Stimulated activated naive CD8-positive, alpha-beta T cell treated with anti-CD3 and anti-CD28 coated beads, Interleukin-15, Interleukin-2, amounts not matched to agents 100 ng/mL and 50 ng/mL, for 24 hours (primary cell): ENCODE measurements around the gene P2RY1.
"Not testable (repeated sequence)": the region's sequence is repeated elsewhere in the genome, so short reads cannot be mapped to it uniquely, and the experiment has no call there.

Experiments used
- H3K27ac Mint-ChIP-seq: one replicate; pipeline ENCODE4 v1.8.0; 2021; ENCODE audit warnings: mild to moderate bottlenecking, mixed read lengths
- H3K27me3 Mint-ChIP-seq: one replicate; pipeline ENCODE4 v1.8.0; 2021; ENCODE audit warnings: mixed read lengths
- H3K36me3 Mint-ChIP-seq: one replicate; pipeline ENCODE4 v1.8.0; 2021; ENCODE audit warnings: low read depth, mixed read lengths
- H3K4me1 Mint-ChIP-seq: one replicate; pipeline ENCODE4 v1.8.0; 2021; ENCODE audit warnings: low read depth, mixed read lengths
- H3K4me3 Mint-ChIP-seq: one replicate; pipeline ENCODE4 v1.8.0; 2021; ENCODE audit warnings: mild to moderate bottlenecking, mixed read lengths
- H3K9me3 Mint-ChIP-seq: one replicate; pipeline ENCODE4 v1.8.0; 2021; ENCODE audit warnings: mixed read lengths

The P2RY1 gene

DNA sequence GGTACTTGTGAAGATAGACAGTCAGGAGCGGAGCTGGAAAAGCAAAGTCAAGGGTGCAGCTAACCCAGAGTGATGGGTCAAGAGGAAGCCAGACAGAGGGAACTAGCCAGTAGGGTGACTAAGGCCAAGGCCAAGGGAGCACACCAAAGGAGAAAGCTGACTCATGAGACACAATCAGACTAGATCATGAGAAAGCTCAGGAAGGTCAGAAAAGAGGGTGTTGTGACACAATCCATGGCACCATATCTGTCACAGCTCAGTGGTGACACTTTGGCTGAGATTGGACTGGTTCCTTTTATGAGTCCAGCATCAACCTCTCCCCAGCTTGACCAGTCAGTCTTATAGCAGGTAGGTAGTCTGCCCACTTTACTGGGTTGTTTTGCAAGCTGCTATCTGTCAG, 22.2 kb downstream of the P2RY1 start:
- H3K4me1 Mint-ChIP-seq, result no peaks in the 10 kb centered on the region
- no peak overlapping the region for H3K4me3 Mint-ChIP-seq
- H3K9me3 Mint-ChIP-seq, result no peaks in the 10 kb centered on the region
- H3K27me3 Mint-ChIP-seq, result no peaks in the 10 kb centered on the region
- H3K36me3 Mint-ChIP-seq, result no peaks in the 10 kb centered on the region
- H3K27ac Mint-ChIP-seq, result no peak overlapping the region

DNA sequence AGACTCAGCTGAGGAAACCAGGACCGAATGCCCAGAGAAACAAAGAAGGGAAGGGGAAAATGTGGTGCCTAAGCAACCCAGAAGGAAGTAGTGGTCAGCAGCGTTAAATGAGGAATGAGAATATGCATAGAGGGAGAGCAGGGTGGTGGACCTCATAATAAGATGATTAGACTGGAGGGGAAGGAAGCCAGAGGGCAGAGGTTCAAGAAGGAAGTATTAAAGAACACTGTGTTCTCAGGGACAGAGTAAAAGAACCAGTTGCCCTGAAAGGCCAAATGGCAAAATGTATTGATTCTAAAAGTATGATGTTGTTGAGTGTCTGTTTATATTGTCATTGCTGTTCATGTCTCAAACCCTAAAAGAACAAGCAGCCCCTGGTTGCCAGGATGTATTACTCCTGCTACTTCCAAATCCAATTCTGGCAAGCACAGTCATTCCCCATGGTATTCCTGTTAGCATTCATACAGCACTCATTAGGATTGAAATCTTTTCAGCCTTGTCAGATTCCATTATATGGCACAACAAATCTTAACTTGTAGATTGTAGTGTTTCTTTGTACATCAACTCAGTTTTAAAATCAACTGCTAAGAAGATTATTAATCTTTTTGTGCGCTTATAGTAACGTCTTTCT, 23.4 kb downstream of the P2RY1 start:
- no peaks in the 10 kb centered on the region for H3K9me3 Mint-ChIP-seq
- no peaks in the 10 kb centered on the region for H3K36me3 Mint-ChIP-seq
- H3K27me3 Mint-ChIP-seq, result no peaks in the 10 kb centered on the region
- H3K4me3 Mint-ChIP-seq, result no peak overlapping the region
- H3K27ac Mint-ChIP-seq, result no peak overlapping the region
- no peaks in the 10 kb centered on the region for H3K4me1 Mint-ChIP-seq

DNA sequence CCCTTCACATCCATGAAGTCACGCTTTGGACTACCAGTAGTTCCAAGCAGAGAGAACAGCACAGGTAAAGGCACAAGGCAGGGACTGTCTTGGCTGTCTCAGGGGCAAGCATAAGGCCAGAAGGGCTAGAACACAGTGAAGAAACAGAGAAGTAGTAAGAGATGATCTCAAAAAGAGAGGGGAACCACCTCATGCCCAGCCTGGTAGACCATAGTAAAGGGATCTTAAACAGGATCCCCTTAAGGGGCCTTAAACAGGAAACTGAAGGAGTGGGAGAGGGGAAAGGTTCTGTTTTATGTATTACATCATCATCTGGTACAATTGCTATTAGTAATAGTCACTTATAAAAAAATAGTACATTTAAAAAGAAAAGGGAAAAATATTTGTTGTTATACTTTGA, 25.8 kb downstream of the P2RY1 start:
- H3K27me3 Mint-ChIP-seq, result no peaks in the 10 kb centered on the region
- no peaks in the 10 kb centered on the region for H3K4me1 Mint-ChIP-seq
- no peaks in the 10 kb centered on the region for H3K9me3 Mint-ChIP-seq
- H3K27ac Mint-ChIP-seq, result no peak overlapping the region
- H3K36me3 Mint-ChIP-seq, result no peaks in the 10 kb centered on the region
- no peak overlapping the region for H3K4me3 Mint-ChIP-seq

DNA sequence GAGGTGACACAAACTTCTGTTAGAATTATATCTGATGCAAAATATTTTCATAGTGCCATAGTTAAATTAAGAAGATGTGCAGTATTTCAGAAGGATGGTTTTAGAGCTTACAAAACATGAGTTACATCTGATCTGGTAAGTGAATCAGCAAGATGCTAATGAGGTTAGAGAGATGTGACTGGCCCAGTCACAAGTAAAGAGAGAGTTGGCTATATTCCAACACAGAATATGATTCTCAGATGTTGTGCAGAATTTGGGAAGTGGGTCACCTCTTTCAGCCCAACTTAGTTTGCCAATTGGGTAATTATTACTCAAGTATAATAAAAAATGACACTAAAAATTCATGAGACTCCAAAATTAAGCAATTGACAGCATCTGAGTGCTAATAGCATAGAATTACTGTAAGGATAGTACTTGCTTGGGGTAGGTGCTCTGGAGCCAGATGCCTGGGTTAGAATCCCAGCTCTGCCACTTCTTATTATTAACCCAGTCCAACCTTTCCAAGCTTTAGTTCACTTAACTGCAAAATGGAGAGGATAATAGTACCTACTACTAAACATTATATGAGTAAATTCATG, 30.8 kb downstream of the P2RY1 start:
- no peak overlapping the region for H3K27ac Mint-ChIP-seq
- no peaks in the 10 kb centered on the region for H3K27me3 Mint-ChIP-seq

DNA sequence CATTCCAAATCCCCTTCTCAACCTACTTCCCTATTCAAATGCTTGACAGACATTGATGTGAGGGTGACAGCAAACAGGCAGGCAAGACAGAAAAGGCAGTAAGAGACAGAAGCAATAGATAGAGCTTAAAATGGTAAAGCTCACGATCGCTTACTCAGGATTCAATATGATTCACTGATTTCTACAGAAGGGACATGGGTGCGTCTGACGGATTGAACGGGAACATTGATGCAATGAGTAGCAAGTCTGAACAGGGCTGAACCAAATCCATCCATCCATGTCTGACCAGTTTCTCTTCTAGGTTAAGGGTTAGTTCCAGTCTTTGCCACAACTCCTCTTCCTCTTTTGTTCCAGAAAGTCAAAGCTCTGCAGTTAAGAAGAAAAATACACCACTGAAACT, 35.1 kb downstream of the P2RY1 start:
- Mint-ChIP-seq H3K9me3 (peaks cover 4% of the 10 kb centered on the region), H3K27ac (no peak overlapping the region), H3K36me3 (no peaks in the 10 kb centered on the region), H3K4me3 (no peak overlapping the region), H3K27me3 (no peaks in the 10 kb centered on the region), H3K4me1 (no peaks in the 10 kb centered on the region)

More for the DNA sequence above, 30.8 kb downstream of the P2RY1 start:
- H3K4me1 Mint-ChIP-seq, result no peaks in the 10 kb centered on the region
- no peak overlapping the region for H3K4me3 Mint-ChIP-seq
- no peaks in the 10 kb centered on the region for H3K9me3 Mint-ChIP-seq
- H3K36me3 Mint-ChIP-seq, result no peaks in the 10 kb centered on the region

DNA sequence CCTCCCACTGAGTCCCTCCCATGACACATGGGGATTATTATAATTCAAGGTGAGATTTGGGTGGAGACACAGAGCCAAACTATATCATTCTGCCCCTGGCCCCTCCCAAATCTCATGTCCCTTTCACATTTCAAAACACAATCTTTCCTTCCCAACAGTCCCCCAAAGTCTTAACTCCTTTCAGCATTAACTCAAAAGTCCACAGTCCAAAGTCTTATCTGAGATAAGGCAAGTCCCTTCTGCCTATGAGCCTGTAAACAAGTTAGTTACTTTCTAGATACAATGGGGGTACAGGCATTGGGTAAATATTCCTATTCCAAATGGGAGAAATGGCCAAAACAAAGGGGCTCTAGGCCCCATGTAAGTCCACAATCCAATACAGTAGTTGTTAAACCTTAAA, 38.4 kb downstream of the P2RY1 start:
- not testable (repeated sequence) for H3K27ac Mint-ChIP-seq, H3K4me3 Mint-ChIP-seq, H3K27me3 Mint-ChIP-seq

DNA sequence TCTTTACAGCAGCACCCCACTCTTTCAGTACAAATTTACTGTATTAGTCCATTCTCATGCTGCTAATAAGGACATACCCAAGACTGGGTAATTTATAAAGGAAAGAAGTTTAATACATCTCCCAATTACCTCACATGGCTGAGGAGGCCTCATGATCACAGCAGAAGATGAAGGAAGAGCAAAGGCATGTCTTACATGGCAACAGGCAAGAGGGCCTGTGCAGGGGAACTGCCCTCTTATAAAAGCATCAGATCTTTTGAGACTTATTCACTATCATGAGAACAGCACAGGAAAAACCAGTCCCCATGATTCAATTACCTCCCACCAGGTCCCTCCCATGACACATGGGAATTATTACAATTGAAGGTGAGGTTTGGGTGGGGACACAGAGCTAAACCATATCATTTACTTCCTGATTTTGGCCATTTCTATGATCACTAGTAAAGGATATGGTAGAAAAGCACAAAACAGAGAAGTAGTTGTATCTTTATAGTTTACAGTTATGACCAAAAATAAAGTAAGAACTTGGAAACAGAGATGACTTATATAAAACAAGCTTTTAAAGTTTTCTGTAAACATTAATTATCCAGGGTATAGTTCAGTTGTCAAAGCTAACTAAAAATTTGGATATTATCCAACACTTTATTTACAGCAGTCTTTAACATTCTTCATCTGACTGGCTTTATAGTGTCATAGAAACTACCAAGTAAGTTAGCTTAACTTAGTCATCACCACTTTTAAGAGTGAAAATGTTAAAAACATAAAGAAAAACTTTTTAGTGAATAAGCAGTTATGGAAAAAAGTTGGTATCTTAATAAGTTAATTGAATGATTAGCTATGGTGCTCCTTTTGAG, 40.2 kb downstream of the P2RY1 start:
- H3K9me3 Mint-ChIP-seq, result peaks cover 8% of the 10 kb centered on the region
- H3K27me3 Mint-ChIP-seq, result peaks cover 4% of the 10 kb centered on the region
- no peak overlapping the region for H3K4me3 Mint-ChIP-seq
- no peaks in the 10 kb centered on the region for H3K4me1 Mint-ChIP-seq
- H3K27ac Mint-ChIP-seq, result no peak overlapping the region
- no peaks in the 10 kb centered on the region for H3K36me3 Mint-ChIP-seq

More for the DNA sequence above, 38.4 kb downstream of the P2RY1 start:
- not testable (repeated sequence) for H3K36me3 Mint-ChIP-seq, H3K4me1 Mint-ChIP-seq, H3K9me3 Mint-ChIP-seq

DNA sequence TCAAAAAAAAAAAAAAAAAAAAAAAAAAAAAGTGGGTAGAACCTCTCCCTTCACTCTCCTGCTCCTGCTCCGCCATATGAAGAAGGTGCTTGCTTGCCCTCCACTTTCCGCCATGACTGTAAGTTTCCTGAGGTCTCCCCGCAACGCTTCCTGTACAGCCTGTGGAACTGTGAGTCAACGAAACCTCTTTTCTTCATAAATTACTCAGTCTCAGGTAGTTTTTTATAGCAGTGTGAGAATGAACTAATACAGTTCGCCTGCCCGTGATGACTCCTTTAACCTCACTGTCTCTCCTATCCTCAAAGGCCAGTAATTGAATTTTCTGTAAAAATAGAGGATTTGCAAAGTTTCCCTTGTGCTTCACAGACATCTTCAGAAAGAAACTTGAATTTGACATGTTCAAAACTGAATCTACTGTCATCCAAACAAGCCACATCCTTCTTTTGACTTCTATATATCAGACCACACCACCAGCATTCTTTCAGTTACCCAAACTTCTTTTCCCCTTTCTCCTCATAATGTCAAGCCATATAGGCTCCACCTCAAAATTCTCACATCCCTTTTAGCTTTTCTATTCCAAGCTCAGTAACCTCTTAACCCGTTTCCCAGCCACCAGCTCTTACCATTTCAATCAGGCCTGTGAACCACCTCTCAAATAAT, 44.3 kb downstream of the P2RY1 start:
- no peak overlapping the region for H3K27ac Mint-ChIP-seq
- H3K9me3 Mint-ChIP-seq, result peaks cover 8% of the 10 kb centered on the region
- no peaks in the 10 kb centered on the region for H3K36me3 Mint-ChIP-seq
- H3K4me1 Mint-ChIP-seq, result no peaks in the 10 kb centered on the region
- H3K4me3 Mint-ChIP-seq, result no peak overlapping the region
- H3K27me3 Mint-ChIP-seq, result peaks cover 4% of the 10 kb centered on the region

DNA sequence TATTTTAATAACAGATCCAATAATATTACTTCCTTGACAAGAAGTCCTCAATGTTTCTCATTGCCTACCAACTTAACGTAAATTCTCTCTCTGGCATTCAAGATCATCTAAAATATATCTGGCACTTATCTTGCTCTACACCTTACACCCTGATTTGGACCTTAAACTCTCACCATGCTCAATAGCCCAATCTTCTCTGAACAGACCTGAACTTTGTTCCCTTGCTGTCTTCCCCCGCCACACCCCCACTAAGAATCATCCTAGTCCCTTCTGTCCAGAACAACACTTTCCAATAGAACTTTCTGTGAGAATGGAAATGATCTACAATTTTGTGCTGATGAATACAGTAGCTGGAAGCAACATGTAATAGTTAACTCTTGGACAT, 44.9 kb downstream of the P2RY1 start:
- H3K4me3 Mint-ChIP-seq, result no peak overlapping the region
- H3K36me3 Mint-ChIP-seq, result no peaks in the 10 kb centered on the region
- H3K27me3 Mint-ChIP-seq, result peaks cover 4% of the 10 kb centered on the region
- H3K4me1 Mint-ChIP-seq, result no peaks in the 10 kb centered on the region
- H3K27ac Mint-ChIP-seq, result no peak overlapping the region
- peaks cover 5% of the 10 kb centered on the region for H3K9me3 Mint-ChIP-seq

DNA sequence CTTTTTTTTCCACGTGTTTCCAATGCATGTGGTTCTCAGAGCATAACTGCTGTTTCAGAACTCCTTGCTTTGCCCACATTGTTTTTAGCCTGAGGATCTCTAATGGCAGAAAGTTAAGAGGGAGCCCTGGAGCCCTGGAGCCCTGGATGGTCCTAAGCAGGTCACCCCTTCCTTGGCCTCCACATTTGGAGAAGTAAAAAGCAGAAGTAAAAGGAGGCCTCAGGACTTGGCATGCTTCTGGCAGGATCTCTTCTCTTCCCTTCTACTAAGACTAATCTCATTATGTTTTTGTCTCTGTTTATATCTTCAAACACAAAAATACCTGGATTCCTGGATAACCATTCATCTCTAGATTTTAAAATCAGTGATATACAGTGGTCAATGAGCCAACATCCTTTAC, 50.1 kb downstream of the P2RY1 start:
- Mint-ChIP-seq H3K27me3 (peaks cover 4% of the 10 kb centered on the region), H3K4me1 (no peaks in the 10 kb centered on the region), H3K4me3 (no peak overlapping the region), H3K9me3 (no peaks in the 10 kb centered on the region), H3K27ac (no peak overlapping the region), H3K36me3 (no peaks in the 10 kb centered on the region)
